Keratinocyte (primary cell): Measurements from ENCODE around the gene SMIM35. TPM values are rescaled to one million over a fixed set of nuclear protein-coding genes. Genes with fewer than 3 reads are reported as not detected.

Experiments
- DNase-seq: peaks from one replicate; pipeline ENCODE4 v3.0.0-alpha.2; 2011; ENCODE audit warnings: low read depth, missing footprints, low spot score
- FAIRE-seq: peaks from 2 replicates; lab custom pipeline; 2011; peaks lifted over from hg19 to GRCh38; lab: Jason Lieb, UNC
- H2AFZ ChIP-seq: 2 replicates; pipeline ENCODE4 v1.6.0; 2012; ENCODE audit warnings: low read length, control low read depth, inconsistent platforms; ENCODE audit not compliant: control insufficient read depth
- H3K27ac ChIP-seq: 2 replicates; pipeline ENCODE4 v1.5.1; 2011; ENCODE audit warnings: low read length; ENCODE audit not compliant: control insufficient read depth, insufficient read depth
- H3K27me3 ChIP-seq: 3 replicates; pipeline ENCODE4 v1.6.0; 2011; ENCODE audit warnings: low read length; ENCODE audit not compliant: control insufficient read depth, insufficient read depth; ENCODE audit errors: extremely low read depth
- H3K36me3 ChIP-seq, 2 experiments: 2 replicates in 1 of 2; 3 replicates in 1 of 2; pipeline ENCODE4 v1.5.1; 2011; ENCODE audit warnings: low read length in 2 of 2, mild to moderate bottlenecking in 1 of 2; ENCODE audit not compliant: control insufficient read depth in 2 of 2, insufficient read depth in 2 of 2; ENCODE audit errors: extremely low read depth in 1 of 2
- H3K4me1 ChIP-seq: 3 replicates; pipeline ENCODE4 v1.5.1; 2011; ENCODE audit warnings: low read length; ENCODE audit not compliant: control insufficient read depth, insufficient read depth; ENCODE audit errors: extremely low read depth
- H3K4me2 ChIP-seq: 3 replicates; pipeline ENCODE4 v1.6.0; 2011; ENCODE audit warnings: low read depth, low read length; ENCODE audit not compliant: control insufficient read depth, insufficient read depth; ENCODE audit errors: extremely low read depth
- H3K4me3 ChIP-seq, 3 experiments: fragments of 200-600 bp in 1 of 3; sonication (generic) in 1 of 3; 2 replicates in 2 of 3; 3 replicates in 1 of 3; pipeline ENCODE4 v1.5.1; 2011 to 2016; ENCODE audit warnings: low read length in 3 of 3, mild to moderate bottlenecking in 3 of 3, control low read depth in 2 of 3, inconsistent platforms in 1 of 3, low read depth in 1 of 3, mixed read lengths in 1 of 3, mixed run types in 1 of 3, moderate library complexity in 1 of 3; ENCODE audit not compliant: control insufficient read depth in 2 of 3, insufficient read depth in 2 of 3; ENCODE audit errors: extremely low read depth in 1 of 3
- H3K79me2 ChIP-seq: 2 replicates; pipeline ENCODE4 v1.6.0; 2012; ENCODE audit warnings: low read length; ENCODE audit not compliant: control insufficient read depth, insufficient read depth
- H3K9ac ChIP-seq: 3 replicates; pipeline ENCODE4 v1.6.0; 2011; ENCODE audit warnings: low read length; ENCODE audit not compliant: control insufficient read depth, insufficient read depth; ENCODE audit errors: extremely low read depth
- H3K9me1 ChIP-seq: 3 replicates; pipeline ENCODE4 v1.6.0; 2011; ENCODE audit warnings: low read length; ENCODE audit not compliant: control insufficient read depth, insufficient read depth; ENCODE audit errors: extremely low read depth
- H3K9me3 ChIP-seq: 2 replicates; pipeline ENCODE4 v1.5.1; 2012; ENCODE audit warnings: low read depth, low read length; ENCODE audit not compliant: control insufficient read depth
- H4K20me1 ChIP-seq: 3 replicates; pipeline ENCODE4 v1.6.0; 2011; ENCODE audit warnings: low read length; ENCODE audit not compliant: control insufficient read depth, insufficient read depth; ENCODE audit errors: extremely low read depth
- CTCF ChIP-seq, 3 experiments: IDR thresholded peaks in 1 of 3; conservative IDR thresholded peaks in 1 of 3; optimal IDR thresholded peaks in 1 of 3; 2 replicates in 2 of 3; 3 replicates in 1 of 3; pipeline versions ENCODE3 to v1.5.1; 2011; ENCODE audit warnings: low read length in 3 of 3, mild to moderate bottlenecking in 3 of 3, moderate library complexity in 2 of 3, control low read depth in 1 of 3, inconsistent platforms in 1 of 3; ENCODE audit not compliant: insufficient read depth in 2 of 3; ENCODE audit errors: extremely low read depth in 1 of 3
- EZH2 ChIP-seq: IDR thresholded peaks from one replicate; pipeline ENCODE4 v1.6.1; 2012; ENCODE audit warnings: inconsistent platforms, mild to moderate bottlenecking, low read length, moderate library complexity
- dilution Hi-C: fragments of 300-500 bp; cut with MboI; formaldehyde crosslinking; loops from one replicate; pipeline ENCODE4 v1.7.0; 2020; ENCODE audit warnings: low sequenced_read_pairs; ENCODE audit not compliant: extremely low pct_ligation_motif_present
- polyA plus RNA-seq, 5 experiments: library from polyadenylated mRNA; depleted of rRNA in 3 of 5; stranded (reverse) in 3 of 5; stranded (forward) in 1 of 5; unstranded in 1 of 5; fragments of >200 nt; gene quantifications; 1 replicate in 1 of 5; 2 replicates in 3 of 5; 3 replicates in 1 of 5; pipeline versions ENCODE4 v1.2.1 to v1.2.3, GENCODE V29; 2011 to 2012; ENCODE audit warnings: missing spikeins in 2 of 5, low read depth in 1 of 5, low replicate concordance in 1 of 5

Gene SMIM35
- polyA plus RNA-seq, 1 donor (not counting 4 experiments of a cell fraction or from before 2014, with no cell fraction given): not detected

DNA sequence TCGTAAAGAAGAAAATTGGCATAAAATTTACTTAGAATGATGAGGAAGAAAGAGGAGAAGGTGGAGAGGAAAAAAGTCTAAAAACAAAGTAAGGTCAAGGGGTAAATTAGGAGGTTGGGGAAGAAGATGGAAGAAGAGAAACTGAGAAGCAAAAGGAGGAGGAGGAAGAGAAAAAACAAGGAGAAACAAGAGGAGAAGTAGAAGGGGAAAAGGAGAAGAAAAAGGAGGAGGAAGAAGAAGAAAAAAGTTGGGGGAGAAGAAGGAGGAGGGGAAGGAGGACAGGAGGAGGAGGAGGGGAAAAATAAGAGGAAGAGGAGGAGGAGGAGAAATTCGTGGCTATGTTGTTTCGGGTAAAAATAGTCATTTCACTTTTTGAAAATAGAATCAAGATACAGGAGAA lies 58.1 kb downstream of the SMIM35 start:
- H2AFZ ChIP-seq: no peak overlapping the region
- no peaks in the 10 kb centered on the region for H3K4me1 ChIP-seq
- DNase-seq: no peak
- dilution Hi-C loops: no loop called here
- peaks cover 6% of the 10 kb centered on the region for H3K27me3 ChIP-seq
- H3K9me1 ChIP-seq: no peaks in the 10 kb centered on the region
- H3K36me3 ChIP-seq: no peaks in the 10 kb centered on the region
- H3K4me3 ChIP-seq: no peak overlapping the region
- no peak overlapping the region for H3K9ac ChIP-seq
- H3K79me2 ChIP-seq: no peaks in the 10 kb centered on the region
- H3K9me3 ChIP-seq: no peaks in the 10 kb centered on the region
- H3K27ac ChIP-seq: no peak overlapping the region
- no peaks in the 10 kb centered on the region for H4K20me1 ChIP-seq
- FAIRE-seq: no peak
- no peak for TF ChIP-seq CTCF (optimal IDR thresholded peaks at IDR 0.05 in 1 of 3, IDR thresholded peaks at IDR 0.05 in 1 of 3, conservative IDR thresholded peaks at IDR 0.05 in 1 of 3; ENCODE audit: extremely low read depth in 1 of 3, insufficient read depth in 2 of 3, low read length in 3 of 3)
- no peak for TF ChIP-seq EZH2
- no peak overlapping the region for H3K4me2 ChIP-seq

- Histone ChIP-seq H3K4me2 (no peak overlapping the region), H3K4me1 (no peaks in the 10 kb centered on the region), H3K79me2 (no peaks in the 10 kb centered on the region), H3K27ac (no peak overlapping the region), H3K27me3 (peaks cover 6% of the 10 kb centered on the region), H3K9ac (no peak overlapping the region), H2AFZ (no peak overlapping the region), H3K4me3 (no peak overlapping the region), H3K9me1 (no peaks in the 10 kb centered on the region), H3K36me3 (no peaks in the 10 kb centered on the region), H3K9me3 (no peaks in the 10 kb centered on the region), H4K20me1 (no peaks in the 10 kb centered on the region)
- no peak for FAIRE-seq
- TF ChIP-seq EZH2: no peak
- TF ChIP-seq CTCF (optimal IDR thresholded peaks at IDR 0.05 in 1 of 3, IDR thresholded peaks at IDR 0.05 in 1 of 3, conservative IDR thresholded peaks at IDR 0.05 in 1 of 3; ENCODE audit: extremely low read depth in 1 of 3, insufficient read depth in 2 of 3, low read length in 3 of 3): no peak
- no peak for DNase-seq
- dilution Hi-C loops: no loop called here
These were observed 59.1 kb downstream of the SMIM35 start for GRCh38 chr11:118027694-118028093.
